Gastrocnemius medialis (tissue), 4 donors: ENCODE measurements around the gene ERN2. TPM values are rescaled to one million over a fixed set of nuclear protein-coding genes. Genes with fewer than 3 reads are reported as not detected.
"Not testable (repeated sequence)": the region's sequence is repeated elsewhere in the genome, so short reads cannot be mapped to it uniquely, and the experiment has no call there.

Experiments used
- ATAC-seq, 2 donors: fragments of 150-250 bp; one replicate each; pipeline ENCODE4 v1.9.1; 2016
- DNase-seq, 2 donors: peaks; one replicate each; pipeline ENCODE4 v3.0.0-alpha.2; 2019
- H3K27ac ChIP-seq, 4 donors: fragments of 200-600 bp; sonication (generic); 1 replicate in 1 of 4; 2 replicates in 3 of 4; pipeline ENCODE4 v1.5.1; 2016 to 2018; ENCODE audit warnings: mild to moderate bottlenecking in 2 of 4, moderate library complexity in 1 of 4
- H3K27me3 ChIP-seq, 3 donors: fragments of 200-600 bp; sonication (generic) in 2 of 3; 1 replicate in 1 of 3; 2 replicates in 2 of 3; pipeline versions ENCODE4 v1.5.1 to v1.6.0; 2016 to 2019; ENCODE audit warnings: mild to moderate bottlenecking in 1 of 3, moderate library complexity in 1 of 3
- H3K36me3 ChIP-seq, 2 donors: fragments of 200-600 bp; sonication (generic) in 1 of 2; one replicate each; pipeline ENCODE4 v1.5.1; 2017 to 2018
- H3K4me1 ChIP-seq, 2 donors: fragments of 200-600 bp; sonication (generic) in 1 of 2; one replicate each; pipeline ENCODE4 v1.5.1; 2016 to 2017; ENCODE audit warnings: mild to moderate bottlenecking in 2 of 2
- H3K4me3 ChIP-seq, 4 donors: fragments of 200-600 bp; sonication (generic) in 3 of 4; 1 replicate in 1 of 4; 2 replicates in 3 of 4; pipeline ENCODE4 v1.5.1; 2016 to 2019; ENCODE audit warnings: mild to moderate bottlenecking in 2 of 4
- H3K9me3 ChIP-seq, 3 donors: fragments of 200-600 bp; sonication (generic) in 2 of 3; 1 replicate in 1 of 3; 2 replicates in 2 of 3; pipeline ENCODE4 v1.5.1; 2016 to 2019
- POLR2A ChIP-seq, 2 donors: fragments of 450-650 bp; IDR thresholded peaks; one replicate each; pipeline ENCODE4 v1.6.1; 2017; ENCODE audit warnings: antibody characterized with exemption in 2 of 2, mild to moderate bottlenecking in 2 of 2, moderate library complexity in 2 of 2
- in situ Hi-C, 4 donors: fragments of 200-750 bp; cut with MboI; loops; one replicate each; pipeline versions ENCODE4 v1.15.0 to v1.8.0; 2017; ENCODE audit warnings: low sequenced_read_pairs in 4 of 4
- intact Hi-C: fragments of 100-400 bp; cut with DNase I; formaldehyde crosslinking; loops from one replicate; pipeline ENCODE4 v1.15.1; 2023; ENCODE audit warnings: low total_unique reads
- total RNA-seq, 4 donors: library from RNA; depleted of rRNA; stranded (reverse); fragments of >200 nt; gene quantifications; one replicate each; pipeline versions ENCODE4 v1.1.0 to v1.2.3, GENCODE V29; 2016
- TF ChIP-seq, protein P1 (sequence below), 5 experiments: fragments of 450-650 bp in 3 of 5; fragments of 200-600 bp in 2 of 5; sonication (generic) in 2 of 5; IDR thresholded peaks in 4 of 5; conservative IDR thresholded peaks in 1 of 5; 1 replicate in 4 of 5; 2 replicates in 1 of 5; pipeline ENCODE4 v1.5.1; 2016 to 2019; ENCODE audit warnings: antibody characterized with exemption in 5 of 5, mild to moderate bottlenecking in 3 of 5, moderate library complexity in 3 of 5

The ERN2 gene
- total RNA-seq, 4 donors from 2014 or later, result 1.1 TPM; not detected in 3

- no peak overlapping the region for H3K27ac ChIP-seq
- H3K9me3 ChIP-seq, result no peaks in the 10 kb centered on the region
- TF ChIP-seq, protein P1, sequence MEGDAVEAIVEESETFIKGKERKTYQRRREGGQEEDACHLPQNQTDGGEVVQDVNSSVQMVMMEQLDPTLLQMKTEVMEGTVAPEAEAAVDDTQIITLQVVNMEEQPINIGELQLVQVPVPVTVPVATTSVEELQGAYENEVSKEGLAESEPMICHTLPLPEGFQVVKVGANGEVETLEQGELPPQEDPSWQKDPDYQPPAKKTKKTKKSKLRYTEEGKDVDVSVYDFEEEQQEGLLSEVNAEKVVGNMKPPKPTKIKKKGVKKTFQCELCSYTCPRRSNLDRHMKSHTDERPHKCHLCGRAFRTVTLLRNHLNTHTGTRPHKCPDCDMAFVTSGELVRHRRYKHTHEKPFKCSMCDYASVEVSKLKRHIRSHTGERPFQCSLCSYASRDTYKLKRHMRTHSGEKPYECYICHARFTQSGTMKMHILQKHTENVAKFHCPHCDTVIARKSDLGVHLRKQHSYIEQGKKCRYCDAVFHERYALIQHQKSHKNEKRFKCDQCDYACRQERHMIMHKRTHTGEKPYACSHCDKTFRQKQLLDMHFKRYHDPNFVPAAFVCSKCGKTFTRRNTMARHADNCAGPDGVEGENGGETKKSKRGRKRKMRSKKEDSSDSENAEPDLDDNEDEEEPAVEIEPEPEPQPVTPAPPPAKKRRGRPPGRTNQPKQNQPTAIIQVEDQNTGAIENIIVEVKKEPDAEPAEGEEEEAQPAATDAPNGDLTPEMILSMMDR (IDR thresholded peaks at IDR 0.05 in 4 of 5, conservative IDR thresholded peaks at IDR 0.05 in 1 of 5), result no peak
- no peak for TF ChIP-seq POLR2A (IDR thresholded peaks at IDR 0.05)
- DNase-seq (no peak), ATAC-seq (no peak)
- H3K27me3 ChIP-seq, result no peaks in the 10 kb centered on the region
- H3K4me1 ChIP-seq, result no peaks in the 10 kb centered on the region
- H3K4me3 ChIP-seq, result no peak overlapping the region
- in situ Hi-C loops, result no loop called here
- H3K36me3 ChIP-seq, result no peaks in the 10 kb centered on the region
- intact Hi-C loops, result no loop called here
These were observed 29.7 kb upstream of the ERN2 start for GRCh38 chr16:23742766-23743165.

DNA sequence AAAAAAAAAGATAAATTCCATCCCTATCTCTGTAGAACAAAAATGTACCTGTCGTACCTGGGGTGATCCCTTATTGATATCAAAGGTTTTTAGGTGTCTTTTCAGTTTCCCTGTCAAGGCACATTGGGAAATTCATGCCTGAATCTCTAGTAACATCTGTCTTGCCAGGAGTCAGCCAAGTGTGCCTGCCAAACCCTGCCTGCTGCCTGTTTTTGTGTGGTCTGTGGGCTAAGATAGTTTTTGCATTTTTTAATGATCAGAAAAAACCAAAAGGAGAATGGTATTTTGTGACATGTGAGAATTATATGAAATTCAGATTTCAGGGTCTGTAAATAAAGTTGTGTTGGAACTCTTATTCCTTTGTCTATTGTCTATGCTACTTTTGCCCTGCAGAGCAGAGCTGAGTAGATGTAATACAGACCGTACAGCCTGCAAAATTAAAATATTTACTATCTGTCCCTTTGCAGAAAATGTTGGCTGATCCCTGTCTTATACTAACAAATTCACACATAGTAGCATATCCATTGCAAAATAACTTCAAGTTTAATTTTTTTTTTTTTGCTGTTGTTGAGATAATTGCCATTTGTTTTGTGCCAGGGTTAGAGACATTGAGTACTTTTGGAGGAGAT is 28.8 kb upstream of the ERN2 start:
- DNase-seq, result no peak
- no peak for ATAC-seq
- Histone ChIP-seq H3K27me3 (no peaks in the 10 kb centered on the region), H3K27ac (no peak overlapping the region), H3K4me1 (no peaks in the 10 kb centered on the region), H3K36me3 (no peaks in the 10 kb centered on the region), H3K9me3 (no peaks in the 10 kb centered on the region), H3K4me3 (no peak overlapping the region)
- TF ChIP-seq, protein P1 (IDR thresholded peaks at IDR 0.05 in 4 of 5, conservative IDR thresholded peaks at IDR 0.05 in 1 of 5), result no peak
- no peak for TF ChIP-seq POLR2A (IDR thresholded peaks at IDR 0.05)
- intact Hi-C loops (no loop called here), in situ Hi-C loops (no loop called here)

GRCh38 chr16:23739516-23739915 is 26.5 kb upstream of the ERN2 start:
- Histone ChIP-seq H3K27ac (no peak overlapping the region), H3K27me3 (no peaks in the 10 kb centered on the region), H3K36me3 (no peaks in the 10 kb centered on the region), H3K4me3 (no peak overlapping the region), H3K9me3 (no peaks in the 10 kb centered on the region), H3K4me1 (no peaks in the 10 kb centered on the region)
- intact Hi-C loops, result no loop called here
- TF ChIP-seq, protein P1 (IDR thresholded peaks at IDR 0.05 in 4 of 5, conservative IDR thresholded peaks at IDR 0.05 in 1 of 5), result no peak
- no peak for TF ChIP-seq POLR2A (IDR thresholded peaks at IDR 0.05)
- DNase-seq (no peak), ATAC-seq (no peak)
- in situ Hi-C loops, result no loop called here

DNA sequence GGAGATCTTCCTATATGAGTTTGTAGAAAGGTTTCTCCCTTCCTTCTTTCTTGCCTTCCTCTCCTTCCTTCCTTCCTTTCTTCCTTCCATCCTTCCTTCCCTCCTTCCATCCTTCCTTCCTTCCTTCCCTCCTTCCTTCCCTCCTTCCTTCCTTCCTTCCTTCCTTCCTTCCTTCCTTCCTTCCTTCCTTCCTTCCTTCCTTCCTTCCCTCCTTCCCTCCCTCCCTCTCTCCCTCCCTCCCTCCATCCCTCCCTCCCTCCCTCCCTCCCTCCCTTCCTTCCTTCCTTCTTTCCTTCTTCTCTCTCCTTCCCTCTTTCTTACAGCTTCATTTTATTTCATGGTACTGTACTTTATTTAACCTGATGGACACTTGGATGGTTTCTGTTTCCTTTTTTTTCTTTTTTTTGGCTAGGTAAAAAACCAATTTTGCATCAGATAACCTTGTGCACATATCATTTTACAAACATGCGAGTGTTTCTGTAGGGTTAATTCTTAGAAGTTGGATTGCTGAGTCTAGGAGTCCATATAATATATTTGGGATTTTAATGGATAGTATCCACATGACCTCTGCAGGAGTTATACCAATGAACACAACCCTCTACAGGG is 24.5 kb upstream of the ERN2 start:
- H3K4me3 ChIP-seq, in situ Hi-C loops, H3K36me3 ChIP-seq, ATAC-seq, H3K27me3 ChIP-seq, DNase-seq, intact Hi-C loops, H3K4me1 ChIP-seq, H3K27ac ChIP-seq, H3K9me3 ChIP-seq: not testable (repeated sequence)

DNA sequence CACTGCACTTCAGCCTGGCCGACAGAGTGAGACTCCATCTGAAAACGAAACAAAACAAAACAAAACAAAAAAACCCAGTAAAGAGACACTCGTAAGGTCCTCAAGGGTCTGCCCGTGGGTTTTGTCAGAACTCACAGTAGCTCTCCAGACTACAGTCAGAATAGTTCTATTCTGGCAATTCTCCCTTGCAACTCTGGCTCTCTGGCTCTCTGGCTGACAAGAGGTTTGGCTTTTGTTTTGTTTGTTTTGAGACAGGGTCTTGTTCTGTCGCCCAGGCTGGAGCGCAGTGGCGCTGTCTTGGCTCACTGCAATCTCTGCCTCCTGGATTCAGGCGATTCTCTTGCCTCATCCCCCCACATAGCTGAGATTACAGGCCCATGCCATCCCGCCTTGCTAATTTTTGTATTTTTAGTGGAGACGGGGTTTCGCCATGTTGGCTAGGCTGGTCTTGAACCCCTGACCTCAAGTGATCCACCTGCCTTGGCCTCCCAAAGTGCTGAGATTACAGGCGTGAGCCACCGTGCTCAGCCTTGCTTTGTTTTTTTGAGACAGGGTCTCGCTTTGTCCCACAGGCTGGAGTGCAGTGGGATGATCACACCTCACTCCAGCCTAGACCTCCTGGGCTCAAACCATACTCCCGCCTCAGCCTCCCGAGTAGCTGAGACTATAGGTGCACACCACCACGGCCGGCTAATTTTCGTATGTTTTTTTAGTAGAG is 21.3 kb upstream of the ERN2 start:
- H3K4me3 ChIP-seq, result no peak overlapping the region
- no peaks in the 10 kb centered on the region for H3K9me3 ChIP-seq
- in situ Hi-C loops (no loop called here), intact Hi-C loops (no loop called here)
- DNase-seq (no peak), ATAC-seq (no peak)
- H3K4me1 ChIP-seq, result no peaks in the 10 kb centered on the region
- TF ChIP-seq POLR2A (IDR thresholded peaks at IDR 0.05), result no peak
- TF ChIP-seq, protein P1 (IDR thresholded peaks at IDR 0.05 in 4 of 5, conservative IDR thresholded peaks at IDR 0.05 in 1 of 5), result no peak
- no peaks in the 10 kb centered on the region for H3K36me3 ChIP-seq
- no peak overlapping the region for H3K27ac ChIP-seq
- H3K27me3 ChIP-seq, result no peaks in the 10 kb centered on the region
